Activated CD4-positive, CD25-positive, alpha-beta regulatory T cell (primary cell): Measurements from ENCODE around the gene PIGZ.

Source experiments
- DNase-seq, 4 experiments: peaks; one replicate each; lab custom pipeline; 2025; lab: John Stamatoyannopoulos, UW

Gene PIGZ

DNA sequence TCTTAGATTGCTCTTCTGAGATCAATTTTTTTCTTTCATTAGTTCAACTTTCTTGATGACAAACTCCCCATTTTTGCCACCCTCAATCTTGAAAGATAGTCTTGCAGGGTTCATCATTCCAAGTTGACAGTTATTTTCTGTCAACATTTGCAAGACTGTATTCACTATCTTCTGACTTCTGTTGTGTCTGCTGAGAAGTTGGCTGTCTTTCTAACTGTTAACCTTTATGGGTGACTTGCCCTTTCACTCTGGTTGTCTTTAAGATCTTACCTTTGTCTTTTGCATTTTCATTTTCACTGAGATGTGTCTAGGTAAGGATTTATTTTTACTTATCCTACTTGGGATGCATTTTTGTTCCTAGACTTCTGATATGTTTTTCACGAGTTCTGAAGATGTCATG, 14.6 kb upstream of the PIGZ start:
- DNase-seq, result no peak

DNA sequence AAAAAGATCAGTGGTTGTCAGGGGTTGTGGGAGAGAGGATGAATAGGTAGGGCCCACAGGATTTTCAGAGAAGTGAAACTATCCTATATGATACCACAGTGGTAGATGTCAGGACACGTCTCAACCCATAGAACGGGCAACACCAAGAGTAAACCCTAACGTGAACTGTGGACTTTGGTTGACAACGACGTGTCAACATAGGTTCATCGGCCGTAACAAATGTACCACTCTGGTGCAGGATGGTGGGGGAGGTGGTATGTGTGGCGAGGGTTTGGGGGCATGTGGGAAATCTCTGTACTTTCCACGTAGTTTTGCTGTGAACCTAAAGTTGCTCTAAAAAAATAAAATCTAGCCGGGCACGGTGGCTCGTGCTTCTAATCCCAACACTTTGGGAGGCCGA, 13.0 kb upstream of the PIGZ start:
- DNase-seq, result no peak

DNA sequence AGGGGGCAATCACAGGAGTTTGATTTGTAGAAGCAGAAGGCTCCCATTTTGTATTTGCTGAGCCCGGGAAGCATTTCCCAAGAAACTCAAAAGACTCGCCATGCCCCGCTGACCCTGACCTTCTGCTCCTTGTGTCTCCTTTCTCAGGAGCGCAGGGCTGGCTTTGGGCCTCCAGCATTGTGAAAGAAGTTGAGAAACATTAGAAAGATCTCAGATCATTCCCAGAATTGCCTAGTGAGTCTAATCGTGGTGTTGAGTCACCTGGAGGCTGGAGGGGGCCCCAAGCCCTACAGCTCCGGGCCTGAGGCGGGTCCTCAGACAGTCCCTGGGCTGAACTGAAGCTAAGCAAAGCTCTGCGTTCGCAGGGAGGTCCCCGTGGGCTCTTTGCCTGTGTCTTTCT, 10.9 kb upstream of the PIGZ start:
- no peak for DNase-seq

DNA sequence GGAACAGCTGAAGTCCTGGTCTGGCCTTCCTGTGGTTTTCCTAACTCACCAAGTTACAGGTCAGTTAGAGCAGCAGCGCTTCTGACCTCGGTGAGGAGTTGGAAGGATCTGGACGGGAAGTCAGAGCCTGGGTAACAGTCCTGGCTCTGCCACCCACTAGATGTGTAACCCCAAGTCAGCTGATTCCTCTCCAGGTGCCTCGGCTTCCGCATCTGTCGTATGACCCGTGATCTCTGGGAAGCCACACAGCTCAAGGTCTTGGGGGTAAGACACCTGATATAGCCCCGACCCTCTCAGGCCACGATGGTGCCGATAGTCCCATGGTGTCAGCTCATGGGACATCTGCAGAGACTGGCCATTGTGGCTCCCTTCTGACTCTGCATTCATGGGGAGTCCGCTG, 8.3 kb upstream of the PIGZ start:
- no peak for DNase-seq

DNA sequence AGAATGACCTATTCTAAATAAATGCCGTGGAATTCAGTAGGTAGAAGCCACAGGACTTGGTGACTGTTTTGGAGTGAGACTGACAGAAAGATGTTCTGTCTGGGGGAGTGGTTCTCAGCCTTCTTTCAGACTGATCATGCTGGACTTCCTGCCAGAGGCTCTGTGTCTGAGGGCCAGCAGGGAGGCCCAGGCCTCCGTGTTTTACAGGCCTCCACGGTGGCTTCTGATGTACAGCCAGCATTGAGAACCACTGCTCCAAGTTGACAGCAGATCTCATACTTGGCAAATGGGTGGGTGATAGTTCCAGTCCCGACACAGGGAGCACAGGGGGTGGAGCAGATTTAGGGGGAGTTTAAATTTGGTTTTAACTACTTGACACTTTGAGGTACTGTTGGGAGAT, 6.7 kb upstream of the PIGZ start:
- DNase-seq, result no peak

DNA sequence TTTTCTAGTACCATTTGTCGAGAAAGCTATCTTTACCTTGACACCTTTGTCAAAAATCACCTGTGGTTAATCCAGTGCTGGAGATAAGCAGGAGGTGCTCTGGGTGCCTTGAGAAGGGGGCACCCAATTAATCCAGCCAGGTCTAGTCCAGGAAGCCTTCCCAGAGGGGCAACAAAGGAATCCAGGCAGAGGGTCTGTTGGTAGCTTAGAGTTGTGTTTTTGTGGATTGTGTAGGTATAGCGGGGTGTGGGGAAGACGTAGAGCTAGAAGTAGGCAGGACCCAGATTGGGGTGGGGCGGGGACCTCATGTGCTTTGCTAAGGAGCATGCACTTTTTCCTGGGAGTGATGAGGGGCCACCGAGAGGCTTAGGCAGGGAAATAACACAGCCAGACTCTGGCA, 6.0 kb upstream of the PIGZ start:
- DNase-seq, result no peak

DNA sequence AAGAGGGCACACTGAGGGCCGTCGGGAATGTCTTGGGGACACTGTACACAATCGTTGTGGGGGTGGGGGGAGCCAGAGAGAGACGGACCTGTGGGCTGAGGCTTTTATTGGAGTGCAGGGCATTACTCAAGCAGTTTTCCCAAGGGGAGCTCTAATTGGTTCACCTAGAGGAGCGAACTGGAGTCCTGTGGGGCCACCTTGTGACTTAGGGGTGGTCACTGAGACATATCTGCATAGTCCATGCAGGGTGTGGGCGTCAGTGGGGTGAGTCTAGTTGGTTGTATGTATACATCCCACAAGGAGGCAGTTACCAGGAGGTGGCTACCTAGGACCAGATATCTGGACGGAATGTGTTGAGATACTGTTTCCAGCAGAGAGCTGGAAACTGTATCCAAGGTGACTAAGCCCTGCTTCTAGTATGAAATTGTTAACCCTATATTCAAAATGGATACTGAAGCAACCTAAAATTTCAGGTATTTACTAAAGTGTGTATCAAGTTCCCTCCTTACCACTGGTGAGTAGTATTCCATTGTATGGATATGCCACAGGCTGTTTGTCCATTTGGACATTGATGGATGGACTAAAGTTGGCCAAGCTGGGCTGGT, 2.6 kb upstream of the PIGZ start:
- no peak for DNase-seq

DNA sequence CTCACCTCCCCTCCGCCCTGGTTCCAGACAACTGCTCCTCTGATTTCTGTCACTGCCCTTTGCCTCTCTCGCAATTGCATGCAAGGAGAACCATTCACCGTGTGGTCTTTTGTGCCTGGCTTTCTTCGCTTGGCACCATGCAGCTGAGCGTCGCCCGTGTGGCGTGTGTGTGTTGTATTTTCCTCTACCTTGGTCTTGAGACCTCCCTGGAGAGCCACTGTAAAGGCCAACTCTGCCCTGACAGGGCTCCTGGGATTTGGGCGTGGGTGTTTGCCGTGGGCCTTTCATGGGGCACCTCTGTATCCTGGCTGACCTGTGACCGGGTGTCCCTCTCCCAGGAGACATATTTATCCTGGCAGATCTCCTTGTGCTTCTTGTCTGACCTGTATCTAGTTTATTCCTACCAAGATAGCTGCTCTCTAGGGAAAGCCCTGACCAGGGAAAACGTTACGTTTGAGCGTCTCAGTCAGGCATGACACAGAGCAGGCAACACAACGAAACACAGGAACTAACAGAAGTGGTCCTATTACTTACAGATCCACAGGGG, 2.0 kb upstream of the PIGZ start:
- DNase-seq, result no peak

DNA sequence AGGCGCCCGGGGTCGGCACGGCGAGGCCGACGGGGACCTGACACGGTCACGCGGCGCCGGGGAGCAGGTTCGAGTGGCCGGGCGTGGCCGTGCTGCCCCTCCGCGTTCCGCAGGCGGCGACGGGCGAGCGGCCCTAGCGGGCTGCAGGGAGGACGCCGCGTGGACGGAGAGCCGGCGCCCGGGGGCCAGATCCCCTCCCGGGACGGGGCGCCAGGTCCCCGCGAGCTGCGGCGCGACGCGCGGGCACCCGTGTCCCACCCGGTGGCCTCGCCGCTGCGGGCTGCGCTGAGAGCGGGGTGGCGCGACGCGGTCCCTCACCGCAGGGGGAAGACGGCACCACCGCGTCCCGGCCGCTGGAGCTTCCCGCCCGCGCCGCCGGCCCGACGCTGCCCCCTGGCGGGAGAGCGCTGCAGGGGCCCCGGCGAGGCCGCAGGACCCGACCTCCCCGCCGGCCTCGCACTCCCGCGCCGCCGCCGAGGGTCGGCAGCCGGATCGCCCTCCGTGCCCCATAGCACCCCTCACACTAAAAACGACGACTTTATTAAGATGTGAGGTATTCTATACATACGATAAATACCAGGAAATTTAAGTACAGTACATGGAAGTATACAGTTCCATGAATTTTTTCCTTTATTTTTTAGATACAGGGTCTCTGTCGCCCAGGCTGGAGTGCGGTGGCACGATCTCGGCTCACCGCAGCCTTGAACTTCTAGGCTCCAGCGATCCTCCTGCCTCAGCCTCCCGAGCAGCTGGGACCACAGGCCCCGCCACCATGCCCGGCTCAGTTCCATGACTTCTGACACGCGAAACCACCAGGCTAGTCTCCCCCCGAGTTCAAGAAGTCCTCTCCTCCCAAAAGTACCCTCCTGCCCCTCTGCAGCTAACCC, 1.3 kb upstream of the PIGZ start:
- DNase-seq, result peak; percentile 29 to 43 (median 33)

DNA sequence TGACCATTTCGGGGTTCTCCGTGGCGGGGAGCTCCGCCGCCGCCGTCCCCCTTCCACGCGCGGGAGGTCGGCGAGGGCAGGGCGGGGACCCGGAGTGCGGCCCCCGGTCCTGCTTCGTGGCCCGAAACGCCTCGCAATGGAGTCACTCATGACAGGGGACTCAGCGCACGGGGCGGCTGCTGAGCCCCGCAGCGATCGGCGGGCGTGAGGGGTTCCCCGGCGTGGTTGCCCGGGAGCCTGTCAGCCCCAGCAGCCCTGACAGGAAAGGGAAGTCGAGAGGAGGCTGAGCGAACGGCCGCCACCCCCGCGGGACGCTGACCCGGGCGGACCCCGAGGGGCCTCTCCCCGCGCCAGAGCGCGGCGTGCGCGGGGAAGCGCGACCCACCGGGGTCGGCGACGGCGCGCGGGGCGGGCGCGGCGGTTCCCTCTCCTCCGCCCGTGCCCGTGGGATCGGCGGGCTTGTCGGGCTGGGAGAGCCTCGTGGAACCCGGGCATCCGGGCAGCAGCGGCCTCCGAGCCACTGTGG, 564 bp upstream of the PIGZ start:
- no peak for DNase-seq

DNA sequence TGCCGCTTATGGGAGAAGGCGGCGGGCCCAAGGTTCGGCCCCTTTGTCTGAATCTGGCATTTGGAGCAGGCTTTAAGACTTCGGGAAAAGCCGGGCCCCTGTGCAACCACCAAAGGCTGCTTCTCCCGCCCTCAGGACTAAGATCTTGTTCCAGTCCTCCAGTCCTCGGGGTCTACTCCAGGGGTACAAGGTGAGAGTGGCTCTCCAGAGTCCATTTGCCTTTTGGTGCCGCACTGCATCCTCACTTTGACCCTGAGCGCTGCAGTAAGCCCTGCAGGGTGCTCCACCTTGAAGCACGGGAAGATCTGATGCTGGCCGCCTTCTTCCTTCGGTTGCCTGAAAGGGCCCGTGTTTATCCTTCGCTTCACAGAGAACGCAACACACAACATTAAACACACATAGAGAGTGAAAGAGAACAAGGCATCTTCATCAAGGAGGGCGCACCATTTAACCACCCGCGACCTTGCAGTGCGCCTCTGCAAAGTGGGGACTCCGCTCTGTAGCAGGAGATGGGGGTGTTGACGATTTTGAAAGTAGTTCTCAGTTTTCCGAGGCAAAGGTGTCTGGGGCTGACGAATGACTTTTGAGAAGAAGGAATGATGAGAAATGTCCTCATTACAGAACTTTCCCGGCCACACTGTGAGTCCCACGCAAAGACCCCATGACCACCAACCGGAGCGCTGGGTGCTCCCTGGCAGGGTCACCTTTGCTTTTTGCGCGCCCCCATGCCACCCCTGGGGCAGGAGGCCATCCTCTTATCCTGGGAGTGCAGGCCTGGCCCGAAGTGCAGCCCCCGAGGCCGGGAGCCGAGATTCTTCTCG, 1.0 kb downstream of the PIGZ start:
- no peak for DNase-seq

DNA sequence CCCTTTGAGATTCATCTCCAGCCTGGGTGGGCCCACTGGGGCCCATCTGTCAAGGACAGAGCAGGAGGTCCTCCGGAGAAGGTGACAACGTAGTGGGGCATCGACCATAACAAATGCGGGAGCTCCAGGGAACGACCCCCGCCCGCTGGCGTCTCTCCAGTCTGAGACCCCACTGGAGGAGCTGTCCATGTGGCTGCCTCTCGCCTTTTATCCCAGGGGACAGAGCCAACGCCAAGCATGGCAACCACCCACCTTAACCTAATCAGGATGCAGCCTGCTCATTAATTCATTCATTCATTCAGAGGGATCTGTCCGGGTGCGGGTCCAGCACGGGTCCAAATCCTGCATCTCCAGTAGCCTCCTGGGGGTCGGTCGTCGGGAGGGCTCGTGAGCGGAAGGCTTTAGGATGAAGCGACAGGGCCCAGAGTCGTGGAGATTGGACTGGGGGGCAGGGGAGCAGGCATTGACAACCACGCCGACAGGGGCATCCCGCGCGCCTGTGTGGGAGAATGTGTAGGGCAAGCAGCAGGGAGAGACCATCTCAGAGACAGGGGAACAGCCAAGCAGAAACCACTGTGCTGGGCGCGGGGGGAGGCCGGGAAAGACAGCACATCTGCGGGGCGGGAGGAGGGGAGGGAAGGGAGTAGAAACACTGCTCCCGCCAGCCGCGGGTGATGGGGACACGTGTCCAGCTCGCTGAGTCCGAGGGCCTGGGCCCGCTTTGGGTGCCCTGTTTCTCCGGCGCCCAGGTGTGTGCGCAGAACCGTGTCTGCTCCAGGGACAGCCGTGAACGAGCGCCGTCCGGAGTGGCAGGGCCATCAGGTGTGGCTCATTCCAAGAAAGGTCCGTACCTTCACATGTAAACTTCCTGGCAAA, 1.9 kb downstream of the PIGZ start:
- DNase-seq, result no peak

DNA sequence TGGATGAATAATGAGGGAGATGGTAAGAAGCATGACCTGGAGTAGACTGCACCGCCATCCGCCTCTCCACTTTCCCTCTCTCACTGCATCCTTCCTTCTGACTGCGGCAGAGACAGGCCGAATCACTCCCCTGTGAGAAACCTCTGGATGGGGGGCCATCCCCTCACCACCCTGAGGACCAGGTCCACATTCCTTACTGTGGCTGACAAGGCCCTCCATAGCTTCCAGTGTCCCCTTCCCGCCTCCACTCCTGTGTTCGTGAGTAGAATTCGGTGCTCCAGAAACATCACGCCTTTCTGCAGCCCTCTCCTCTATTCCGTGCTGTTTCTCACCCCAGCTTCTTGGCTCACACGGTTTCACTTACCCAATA, 2.8 kb downstream of the PIGZ start:
- no peak for DNase-seq

DNA sequence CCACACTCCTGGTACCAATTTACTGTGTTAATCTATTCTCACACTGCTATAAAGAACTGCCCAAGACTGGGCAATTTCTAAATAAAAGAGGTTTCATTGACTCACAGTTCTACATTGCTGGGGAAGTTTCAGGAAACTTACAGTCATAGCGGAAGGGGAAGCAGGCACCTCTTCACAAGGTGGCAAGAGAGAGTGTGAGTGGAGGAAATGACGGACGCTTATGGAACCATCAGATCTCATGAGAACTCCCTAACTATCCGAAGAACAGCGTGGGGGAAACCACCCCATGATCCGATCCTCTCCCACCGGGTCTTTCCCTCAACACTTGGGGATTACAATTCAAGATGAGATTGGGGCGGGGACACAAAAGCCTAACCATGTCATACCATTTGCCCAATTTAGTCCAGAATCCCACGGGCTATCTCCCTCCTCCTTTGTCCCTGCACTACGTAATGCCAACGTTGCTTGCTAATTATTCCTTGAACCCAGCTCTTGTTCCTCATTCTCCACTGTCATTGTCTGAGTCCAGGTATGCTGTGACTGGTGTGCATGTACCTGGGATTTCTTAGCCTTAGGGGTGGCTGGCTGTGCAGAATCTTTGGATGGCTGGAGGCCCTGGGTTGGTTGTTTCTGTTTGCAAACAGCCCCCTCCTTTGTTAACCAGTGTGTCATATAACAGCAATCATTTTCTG, 3.4 kb downstream of the PIGZ start:
- DNase-seq, result no peak

DNA sequence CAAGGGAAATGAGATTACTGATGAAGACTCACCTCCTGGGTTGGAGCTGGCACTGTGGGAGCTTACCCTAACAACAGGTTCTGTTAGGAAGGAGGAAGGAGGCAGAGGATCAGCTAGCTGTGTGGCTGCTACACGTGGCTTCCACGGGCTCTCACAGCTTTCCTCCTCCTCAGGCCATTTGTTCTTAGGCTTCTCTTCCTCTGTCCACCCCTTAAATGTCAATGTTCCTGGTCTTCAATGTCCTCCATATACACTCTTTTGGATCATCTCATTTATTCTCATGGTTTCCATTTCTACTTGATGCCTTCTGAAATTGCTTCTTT, 5.0 kb downstream of the PIGZ start:
- no peak for DNase-seq

DNA sequence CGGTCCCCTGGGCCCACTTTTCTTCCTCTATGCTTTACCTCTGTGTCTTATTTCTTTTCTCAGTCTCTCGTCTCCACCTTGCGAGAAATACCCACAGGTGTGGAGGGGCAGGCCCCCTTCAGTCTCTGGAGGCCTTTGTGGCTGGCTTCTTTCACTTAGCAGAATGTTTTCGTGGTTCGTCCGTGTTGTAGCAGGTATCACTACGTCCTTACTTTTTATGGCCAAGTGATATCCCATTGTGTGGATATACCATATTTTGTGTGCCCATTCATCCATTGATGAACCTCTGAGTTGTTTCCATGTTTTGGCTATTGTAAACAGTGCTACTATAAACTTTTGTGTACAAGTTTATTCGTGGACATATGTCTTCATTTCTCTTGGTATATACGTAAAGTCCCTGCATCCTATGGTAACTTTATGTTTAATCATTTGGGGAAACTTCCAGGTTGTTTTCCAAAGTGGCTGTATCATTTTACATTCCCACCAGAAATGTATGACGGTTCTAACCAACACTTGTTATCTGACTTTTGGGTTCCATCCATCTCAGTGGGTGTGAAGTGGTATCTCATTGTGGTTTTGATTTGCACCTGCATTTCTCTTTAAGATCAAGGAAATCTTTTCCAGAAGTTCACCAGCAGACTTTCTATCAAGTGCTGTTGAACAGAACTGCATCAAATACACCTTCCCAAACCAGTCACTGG, 5.6 kb downstream of the PIGZ start:
- DNase-seq, result no peak

DNA sequence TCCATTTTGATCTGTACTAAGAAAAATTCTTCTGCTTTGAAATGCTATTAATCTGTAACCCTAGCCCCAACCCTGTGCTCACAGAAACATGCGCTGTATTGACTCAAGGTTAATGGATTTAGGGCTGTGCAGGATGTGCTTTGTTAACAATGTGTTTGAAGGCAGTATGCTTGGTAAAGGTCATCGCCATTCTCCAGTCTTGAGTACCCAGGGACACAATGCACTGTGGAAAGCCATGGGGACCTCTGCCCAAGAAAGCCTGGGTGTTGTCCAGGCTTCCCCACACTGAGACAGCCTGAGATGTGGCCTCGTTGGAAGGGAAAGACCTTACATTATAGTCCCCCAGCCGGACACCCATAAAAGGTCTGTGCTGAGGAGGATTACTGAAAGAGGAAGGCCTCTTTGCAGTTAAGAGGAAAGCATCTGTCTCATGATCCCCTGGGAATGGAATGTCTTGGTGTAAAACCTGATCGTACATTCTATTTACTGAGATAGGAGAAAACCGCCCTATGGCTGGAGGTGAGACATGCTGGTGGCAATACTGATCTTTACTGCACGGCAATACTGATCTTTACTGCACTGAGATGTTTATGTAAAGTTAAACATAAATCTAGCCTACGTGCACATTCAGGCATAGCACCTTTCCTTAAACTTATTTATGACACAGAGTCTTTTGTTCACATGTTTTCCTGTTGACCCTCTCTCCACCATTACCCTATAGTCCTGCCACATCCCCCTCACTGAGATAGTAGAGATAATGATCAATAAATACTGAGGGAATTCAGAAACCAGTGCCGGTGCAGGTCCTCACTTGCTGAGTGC, 6.3 kb downstream of the PIGZ start:
- DNase-seq, result no peak

DNA sequence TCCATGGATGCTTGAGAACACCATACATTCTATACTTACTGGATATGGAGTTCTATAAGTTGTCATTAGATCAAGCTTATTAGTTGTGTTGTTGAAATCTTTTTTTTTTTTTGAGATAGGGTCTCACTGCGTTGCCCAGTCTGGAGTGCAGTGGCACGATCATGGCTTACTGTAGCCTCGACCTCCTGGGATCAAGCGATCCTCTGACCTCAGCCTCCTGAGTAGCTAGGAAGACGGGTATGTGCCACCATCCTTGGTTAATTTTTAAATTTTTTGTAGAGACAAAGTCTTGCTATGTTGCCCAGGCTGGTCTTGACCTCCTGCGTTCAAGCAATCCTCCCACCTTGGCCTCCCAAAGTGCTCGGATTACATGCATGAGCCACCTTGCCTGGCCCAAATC, 13.8 kb downstream of the PIGZ start:
- DNase-seq, result no peak

DNA sequence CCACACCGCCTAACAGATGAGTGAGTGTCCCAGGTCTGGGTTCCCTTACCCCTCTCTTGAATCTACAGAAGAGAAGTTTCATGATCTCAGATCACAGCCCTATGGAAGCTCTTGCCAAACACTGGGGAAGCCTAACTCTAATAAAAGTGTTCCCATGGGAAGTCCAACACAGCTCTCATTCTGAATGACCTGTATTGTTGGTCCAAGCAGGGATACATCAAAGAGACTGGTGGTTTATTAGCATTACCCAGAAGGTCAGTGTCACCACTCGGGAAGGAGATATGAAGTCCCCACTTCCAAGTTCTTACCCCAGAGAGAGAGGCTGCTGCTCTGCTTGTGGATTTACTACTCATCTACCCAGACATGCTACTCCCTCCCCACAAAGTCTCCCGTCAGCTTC, 17.3 kb downstream of the PIGZ start:
- DNase-seq, result no peak

DNA sequence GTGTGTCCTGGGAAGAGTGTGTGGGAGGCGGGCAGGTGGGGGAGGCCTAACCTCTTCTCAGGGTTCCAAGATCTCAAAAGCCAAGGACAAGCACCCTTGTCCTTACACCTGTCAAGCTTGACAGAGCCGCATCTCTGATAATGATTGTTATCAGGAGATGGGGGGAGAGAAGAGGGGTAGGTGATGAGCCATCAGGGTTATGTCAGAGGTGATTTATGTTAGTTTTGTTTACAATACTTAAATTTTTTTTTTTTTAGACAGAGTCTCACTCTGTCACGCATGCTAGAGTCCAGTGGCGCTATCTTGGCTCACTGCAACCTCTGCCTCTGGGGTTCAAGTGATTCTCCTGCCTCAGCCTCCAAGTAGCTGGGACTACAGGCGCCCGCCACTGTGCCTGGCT, 18.9 kb downstream of the PIGZ start:
- no peak for DNase-seq
